Epithelial cell of proximal tubule (primary cell): Measurements from ENCODE around the gene ARHGEF11. TPM values are rescaled to one million over a fixed set of nuclear protein-coding genes. Genes with fewer than 3 reads are reported as not detected.

Experiments used
- DNase-seq: peaks from one replicate; pipeline ENCODE4 v3.0.0-alpha.2; 2011; ENCODE audit warnings: low read depth
- H3K4me3 ChIP-seq: 2 replicates; pipeline ENCODE4 v1.5.1; 2011; ENCODE audit warnings: low read depth, mild to moderate bottlenecking, low read length
- CTCF ChIP-seq: conservative IDR thresholded peaks from 2 replicates; pipeline ENCODE4 v1.5.1; 2012; ENCODE audit warnings: low read depth, mild to moderate bottlenecking, low read length
- total RNA-seq: library from RNA; depleted of rRNA; stranded (reverse); fragments of >200 nt; gene quantifications from 2 replicates; pipeline ENCODE4 v1.2.3, GENCODE V29; 2015

ARHGEF11 gene
- total RNA-seq, 1 donor from 2014 or later = 19.3 TPM

- no peak for TF ChIP-seq CTCF
Measured at GRCh38 chr1:156943756-156944155, 101.8 kb downstream of the ARHGEF11 start.

GRCh38 chr1:156942576-156942975 lies 103.0 kb downstream of the ARHGEF11 start:
- no peak overlapping the region for H3K4me3 ChIP-seq
- DNase-seq = no peak
- no peak for TF ChIP-seq CTCF

More at GRCh38 chr1:156943756-156944155, 101.8 kb downstream of the ARHGEF11 start:
- H3K4me3 ChIP-seq = no peak overlapping the region
- no peak for DNase-seq

- no peak for TF ChIP-seq CTCF
- H3K4me3 ChIP-seq = no peak overlapping the region
- DNase-seq = no peak
Measured at GRCh38 chr1:156942176-156942575, 103.4 kb downstream of the ARHGEF11 start.

- no peak for DNase-seq
- TF ChIP-seq CTCF = no peak
- H3K4me3 ChIP-seq = no peak overlapping the region
Measured at GRCh38 chr1:156941675-156942074, 103.9 kb downstream of the ARHGEF11 start.

- H3K4me3 ChIP-seq = no peak overlapping the region
- no peak for DNase-seq
- no peak for TF ChIP-seq CTCF
Measured at GRCh38 chr1:156939786-156940334, 105.7 kb downstream of the ARHGEF11 start.

GRCh38 chr1:156938813-156939212 lies 106.7 kb downstream of the ARHGEF11 start:
- DNase-seq = no peak
- no peak overlapping the region for H3K4me3 ChIP-seq
- TF ChIP-seq CTCF = no peak

GRCh38 chr1:156937883-156938282 lies 107.7 kb downstream of the ARHGEF11 start:
- no peak for DNase-seq
- no peak overlapping the region for H3K4me3 ChIP-seq
- TF ChIP-seq CTCF = no peak
